ENCODE data around the gene ATF5.

The ATF5 gene

GRCh38 chr19:49973987-49974386 lies 45.0 kb downstream of the ATF5 start:
- Histone ChIP-seq H3K4me3 (ENCODE audit: insufficient read depth, low read length, poor library complexity, severe bottlenecking) (no peak overlapping the region), H3K9me2 (replicated peaks; ENCODE audit: insufficient read depth, low read length) (no peaks in the 10 kb centered on the region), H4K20me1 (ENCODE audit: low read depth, low read length) (no peaks in the 10 kb centered on the region), H3K9me3 (ENCODE audit: insufficient read depth, low read length) (no peaks in the 10 kb centered on the region), H3K27ac (ENCODE audit: low read depth, low read length) (no peak overlapping the region), H3F3A (ENCODE audit: insufficient read depth) (no peaks in the 10 kb centered on the region), H3K4me2 (ENCODE audit: low read depth, low read length, poor library complexity, severe bottlenecking) (no peak overlapping the region), H3K36me3 (ENCODE audit: low read length) (no peaks in the 10 kb centered on the region), H3K9ac (ENCODE audit: low read length) (no peak overlapping the region), H3K27me3 (ENCODE audit: low read length) (no peaks in the 10 kb centered on the region), H3K79me2 (ENCODE audit: insufficient read depth, low read length) (no peaks in the 10 kb centered on the region), H2AFZ (ENCODE audit: low read depth, low read length, severe bottlenecking) (no peak overlapping the region)
- TF ChIP-seq EZH2phosphoT487 (conservative IDR thresholded peaks at IDR 0.05; ENCODE audit: low read length) (no peak), CTCF (IDR thresholded peaks at IDR 0.05; ENCODE audit: insufficient read depth, low read length, poor library complexity, severe bottlenecking) (no peak)

DNA sequence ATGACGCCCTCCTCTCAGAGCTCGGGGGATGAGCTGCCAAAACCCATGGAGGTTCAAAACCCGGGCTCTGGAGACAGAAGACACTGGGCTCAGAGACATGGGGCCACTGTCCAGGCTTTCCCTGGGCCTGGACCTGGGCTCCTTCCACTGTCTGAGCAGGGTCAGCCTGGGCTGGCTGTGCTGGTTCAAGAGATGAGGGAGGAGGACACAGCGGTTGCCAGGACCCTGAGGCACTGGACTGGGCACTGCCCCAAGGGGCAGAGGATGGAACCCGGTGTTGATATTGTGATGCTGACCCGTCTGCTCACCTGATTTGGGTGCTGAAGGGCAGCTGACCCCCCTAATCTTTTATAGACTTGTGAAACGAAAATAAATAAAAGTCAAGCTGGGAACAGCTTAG lies 46.0 kb downstream of the ATF5 start:
- Histone ChIP-seq H3F3A (ENCODE audit: insufficient read depth) (no peaks in the 10 kb centered on the region), H3K36me3 (ENCODE audit: low read length) (no peaks in the 10 kb centered on the region), H4K20me1 (ENCODE audit: low read depth, low read length) (no peaks in the 10 kb centered on the region), H3K27me3 (ENCODE audit: low read length) (no peaks in the 10 kb centered on the region), H3K9me3 (ENCODE audit: insufficient read depth, low read length) (no peaks in the 10 kb centered on the region), H3K4me3 (ENCODE audit: insufficient read depth, low read length, poor library complexity, severe bottlenecking) (no peak overlapping the region), H3K27ac (ENCODE audit: low read depth, low read length) (no peak overlapping the region), H3K79me2 (ENCODE audit: insufficient read depth, low read length) (no peaks in the 10 kb centered on the region), H3K9ac (ENCODE audit: low read length) (no peak overlapping the region), H2AFZ (ENCODE audit: low read depth, low read length, severe bottlenecking) (no peak overlapping the region), H3K4me2 (ENCODE audit: low read depth, low read length, poor library complexity, severe bottlenecking) (no peak overlapping the region), H3K9me2 (replicated peaks; ENCODE audit: insufficient read depth, low read length) (no peaks in the 10 kb centered on the region)
- TF ChIP-seq EZH2phosphoT487 (conservative IDR thresholded peaks at IDR 0.05; ENCODE audit: low read length) (no peak), CTCF (IDR thresholded peaks at IDR 0.05; ENCODE audit: insufficient read depth, low read length, poor library complexity, severe bottlenecking) (no peak)

DNA sequence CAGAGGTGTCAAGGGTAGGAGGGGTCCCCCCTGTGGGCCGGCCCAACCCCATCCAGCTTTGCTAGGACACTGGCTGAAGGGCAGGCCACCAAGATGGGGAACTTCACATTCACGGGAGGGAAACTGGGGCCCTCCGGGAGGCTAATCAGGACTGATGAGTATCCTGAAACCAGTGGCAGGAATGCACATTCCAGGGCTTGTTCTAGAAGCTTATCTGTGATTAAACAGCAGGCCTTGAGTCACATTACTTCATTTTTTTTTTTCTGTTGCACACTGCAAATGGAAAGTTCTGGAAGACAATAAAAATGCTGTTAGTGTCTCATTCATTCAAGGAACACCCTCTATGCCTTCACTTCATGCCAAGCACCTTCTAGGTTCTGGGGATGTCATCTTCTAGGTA lies 47.5 kb downstream of the ATF5 start:
- H3F3A ChIP-seq (ENCODE audit: insufficient read depth), result no peaks in the 10 kb centered on the region
- H3K79me2 ChIP-seq (ENCODE audit: insufficient read depth, low read length), result no peaks in the 10 kb centered on the region

More for the DNA sequence above, 47.5 kb downstream of the ATF5 start:
- H3K9ac ChIP-seq (ENCODE audit: low read length), result no peak overlapping the region
- no peaks in the 10 kb centered on the region for H3K27me3 ChIP-seq (ENCODE audit: low read length)
- H3K4me2 ChIP-seq (ENCODE audit: low read depth, low read length, poor library complexity, severe bottlenecking), result no peak overlapping the region
- no peak for TF ChIP-seq CTCF (IDR thresholded peaks at IDR 0.05; ENCODE audit: insufficient read depth, low read length, poor library complexity, severe bottlenecking)
- no peak for TF ChIP-seq EZH2phosphoT487 (conservative IDR thresholded peaks at IDR 0.05; ENCODE audit: low read length)
- no peak overlapping the region for H3K27ac ChIP-seq (ENCODE audit: low read depth, low read length)
- no peaks in the 10 kb centered on the region for H4K20me1 ChIP-seq (ENCODE audit: low read depth, low read length)
- no peak overlapping the region for H3K4me3 ChIP-seq (ENCODE audit: insufficient read depth, low read length, poor library complexity, severe bottlenecking)
- no peaks in the 10 kb centered on the region for H3K36me3 ChIP-seq (ENCODE audit: low read length)
- no peak overlapping the region for H2AFZ ChIP-seq (ENCODE audit: low read depth, low read length, severe bottlenecking)
- no peaks in the 10 kb centered on the region for H3K9me2 ChIP-seq (replicated peaks; ENCODE audit: insufficient read depth, low read length)
- H3K9me3 ChIP-seq (ENCODE audit: insufficient read depth, low read length), result no peaks in the 10 kb centered on the region

Data from SU-DHL-6 (cell line).